GM21360 (cell line): ENCODE results near the gene UMODL1.

ENCODE experiments used
- ATAC-seq: cut with Tn5 transposase; IDR thresholded peaks from one replicate; pipeline ENCODE4 v1.9.1; 2021; ENCODE audit warnings: mild to moderate bottlenecking, moderate library complexity; ENCODE audit not compliant: unreplicated experiment

Gene UMODL1

GRCh38 chr21:42125571-42126544, 54.7 kb downstream of the UMODL1 start:
- ATAC-seq, result no peak

GRCh38 chr21:42127164-42128150, 56.3 kb downstream of the UMODL1 start:
- ATAC-seq, result no peak

GRCh38 chr21:42129300-42130266, 58.5 kb downstream of the UMODL1 start:
- no peak for ATAC-seq

GRCh38 chr21:42130441-42130840, 59.3 kb downstream of the UMODL1 start:
- no peak for ATAC-seq

GRCh38 chr21:42132183-42132582, 61.1 kb downstream of the UMODL1 start:
- ATAC-seq, result no peak

GRCh38 chr21:42133131-42133530, 62.0 kb downstream of the UMODL1 start:
- ATAC-seq, result no peak

GRCh38 chr21:42135386-42136052, 64.4 kb downstream of the UMODL1 start:
- ATAC-seq, result no peak

- ATAC-seq, result no peak
Observed at GRCh38 chr21:42137191-42137904, 66.2 kb downstream of the UMODL1 start.

- no peak for ATAC-seq
Observed at GRCh38 chr21:42140196-42140934, 69.2 kb downstream of the UMODL1 start.

- ATAC-seq, result no peak
Observed at GRCh38 chr21:42141643-42142042, 70.5 kb downstream of the UMODL1 start.

GRCh38 chr21:42142141-42142540, 71.0 kb downstream of the UMODL1 start:
- no peak for ATAC-seq

GRCh38 chr21:42142627-42143026, 71.5 kb downstream of the UMODL1 start:
- ATAC-seq, result no peak

GRCh38 chr21:42143111-42143510, 72.0 kb downstream of the UMODL1 start:
- no peak for ATAC-seq

GRCh38 chr21:42144221-42144620, 73.1 kb downstream of the UMODL1 start:
- ATAC-seq, result no peak

GRCh38 chr21:42144679-42145568, 73.8 kb downstream of the UMODL1 start:
- no peak for ATAC-seq

- no peak for ATAC-seq
Observed at GRCh38 chr21:42145569-42146272, 74.6 kb downstream of the UMODL1 start.
